Natural killer cell (primary cell): Measurements from ENCODE around the gene TENM4. TPM values are rescaled to one million over a fixed set of nuclear protein-coding genes. Genes with fewer than 3 reads are reported as not detected.

Experiments used
- ATAC-seq, 3 donors: fragments of 150-1000 bp in 2 of 3; fragments of 200-7000 bp in 1 of 3; cut with Tn5 transposase; 1 replicate in 1 of 3; 2 replicates in 2 of 3; pipeline ENCODE4 v1.10.0; 2021; ENCODE audit warnings: mild to moderate bottlenecking in 2 of 3, moderate library complexity in 2 of 3
- DNase-seq, 2 donors: peaks; one replicate each; pipeline versions ENCODE4 v3.0.0 to v3.0.0-alpha.2; 2013 to 2021; ENCODE audit warnings: mixed read lengths in 1 of 2
- H3K27ac ChIP-seq: one replicate; pipeline ENCODE4 v1.5.1; 2013; ENCODE audit warnings: mild to moderate bottlenecking, low read length
- H3K27me3 ChIP-seq: one replicate; pipeline ENCODE4 v1.6.1; 2013; ENCODE audit warnings: low read length; ENCODE audit not compliant: control insufficient read depth, insufficient read depth
- H3K36me3 ChIP-seq: one replicate; pipeline ENCODE4 v1.6.1; 2013; ENCODE audit warnings: low read length; ENCODE audit not compliant: control insufficient read depth, insufficient read depth
- H3K4me1 ChIP-seq: one replicate; pipeline ENCODE4 v1.6.1; 2013; ENCODE audit warnings: low read length; ENCODE audit not compliant: control insufficient read depth, insufficient read depth
- H3K4me3 ChIP-seq: one replicate; pipeline ENCODE4 v1.5.1; 2013; ENCODE audit warnings: low read length
- H3K9me3 ChIP-seq: one replicate; pipeline ENCODE4 v1.6.1; 2013; ENCODE audit warnings: low read length; ENCODE audit not compliant: control insufficient read depth, insufficient read depth
- H3K27ac Mint-ChIP-seq, 2 donors: one replicate each; pipeline ENCODE4 v1.8.0; 2022; ENCODE audit warnings: mild to moderate bottlenecking in 2 of 2, mixed read lengths in 2 of 2, moderate library complexity in 1 of 2
- H3K27me3 Mint-ChIP-seq, 2 donors: one replicate each; pipeline ENCODE4 v1.8.0; 2022; ENCODE audit warnings: low read depth in 2 of 2, mixed read lengths in 2 of 2
- H3K36me3 Mint-ChIP-seq: one replicate; pipeline ENCODE4 v1.8.0; 2022; ENCODE audit warnings: mixed read lengths
- H3K4me1 Mint-ChIP-seq, 2 donors: one replicate each; pipeline ENCODE4 v1.8.0; 2022; ENCODE audit warnings: mixed read lengths in 2 of 2
- H3K4me3 Mint-ChIP-seq: one replicate; pipeline ENCODE4 v1.8.0; 2022; ENCODE audit warnings: mild to moderate bottlenecking, moderate library complexity, mixed read lengths
- H3K9me3 Mint-ChIP-seq, 2 donors: one replicate each; pipeline ENCODE4 v1.8.0; 2022; ENCODE audit warnings: mixed read lengths in 2 of 2
- CTCF ChIP-seq: fragments of 200-600 bp; IDR thresholded peaks from one replicate; pipeline ENCODE4 v1.8.0; 2022; ENCODE audit warnings: antibody characterized with exemption
- WGBS: methylation state at CpG from one replicate; pipeline ENCODE4 v1.1.7; 2013; ENCODE audit warnings: missing lambda C conversion rate; ENCODE audit not compliant: insufficient coverage; 5-methylcytosine and 5-hydroxymethylcytosine counted together
- intact Hi-C: fragments of 100-400 bp; cut with micrococcal nuclease; formaldehyde crosslinking; loops from one replicate; pipeline ENCODE4 v1.14.2; 2022
- total RNA-seq, 4 donors: library from RNA; stranded (reverse); fragments of 120-200 nt in 1 of 4; gene quantifications; one replicate each; pipeline versions ENCODE4 v1.2.3 to v1.2.4, GENCODE V29; 2013 to 2022

TENM4 gene
- total RNA-seq, 3 donors from 2014 or later (not counting 1 experiment from before 2014, with no cell fraction given), result 0.63 to 0.75 TPM; not detected in 1

DNA sequence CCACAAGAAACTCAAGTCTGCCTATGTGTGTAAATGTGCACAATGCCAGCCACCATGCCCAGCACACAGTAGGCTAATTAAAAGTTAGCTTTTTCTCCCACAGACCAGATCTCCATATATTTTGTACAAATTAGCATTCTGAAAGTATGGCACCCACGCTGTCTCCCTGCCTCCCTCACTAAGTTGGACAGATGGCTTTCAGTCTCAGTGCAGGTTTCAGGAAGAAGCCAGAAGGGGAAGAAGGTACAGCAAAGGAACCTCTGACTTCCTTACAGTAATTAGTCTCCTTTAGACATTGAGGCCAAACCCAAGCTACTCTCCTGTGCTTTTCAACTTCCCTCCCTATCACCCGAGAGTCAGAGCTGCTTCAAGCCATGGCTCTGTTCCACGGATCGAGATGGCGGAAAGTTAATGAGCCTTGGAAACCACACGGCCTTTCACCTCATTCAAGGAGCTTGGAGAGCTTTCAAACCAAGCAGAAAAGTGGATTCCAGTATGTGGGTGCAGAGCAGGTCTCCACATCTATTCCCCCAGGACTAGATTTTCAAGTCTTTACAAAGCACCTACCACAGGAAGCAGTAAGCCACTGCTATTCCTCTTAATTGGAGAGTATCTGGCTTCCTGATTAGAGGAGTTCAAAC lies 645.1 kb downstream of the TENM4 start:
- Histone ChIP-seq H3K9me3 (no peaks in the 10 kb centered on the region), H3K36me3 (no peaks in the 10 kb centered on the region), H3K27me3 (no peaks in the 10 kb centered on the region), H3K4me1 (no peaks in the 10 kb centered on the region), H3K27ac (no peak overlapping the region), H3K4me3 (no peak overlapping the region)
- 70% methylated on average over 6 of the region's 6 CpGs for WGBS
- Mint-ChIP-seq H3K27me3 (peaks cover 0 to 5% of the 10 kb centered on the region in 2 donors), H3K4me1 (no peaks in the 10 kb centered on the region), H3K9me3 (no peaks in the 10 kb centered on the region), H3K27ac (no peak overlapping the region), H3K4me3 (no peak overlapping the region), H3K36me3 (no peaks in the 10 kb centered on the region)
- intact Hi-C loops, result no loop called here
- DNase-seq (no peak), ATAC-seq (no peak)
- TF ChIP-seq CTCF, result no peak

GRCh38 chr11:78791964-78792363 lies 648.9 kb downstream of the TENM4 start:
- no peak for DNase-seq
- Histone ChIP-seq H3K4me3 (no peak overlapping the region), H3K27me3 (no peaks in the 10 kb centered on the region), H3K9me3 (no peaks in the 10 kb centered on the region), H3K4me1 (no peaks in the 10 kb centered on the region), H3K36me3 (no peaks in the 10 kb centered on the region), H3K27ac (no peak overlapping the region)
- intact Hi-C loops, result no loop called here
- Mint-ChIP-seq H3K27ac (no peak overlapping the region), H3K9me3 (no peaks in the 10 kb centered on the region), H3K4me1 (no peaks in the 10 kb centered on the region), H3K27me3 (peaks cover 0 to 5% of the 10 kb centered on the region in 2 donors), H3K36me3 (no peaks in the 10 kb centered on the region), H3K4me3 (no peak overlapping the region)
- no peak for TF ChIP-seq CTCF
- no peak for ATAC-seq

- no peaks in the 10 kb centered on the region for H3K4me1 Mint-ChIP-seq
- H3K27ac ChIP-seq, result no peak overlapping the region
- H3K27me3 ChIP-seq, result no peaks in the 10 kb centered on the region
- no peak overlapping the region for H3K4me3 Mint-ChIP-seq
- no peak overlapping the region for H3K27ac Mint-ChIP-seq
- no peaks in the 10 kb centered on the region for H3K9me3 Mint-ChIP-seq
- no peaks in the 10 kb centered on the region for H3K9me3 ChIP-seq
- no peak for TF ChIP-seq CTCF
- no peak for DNase-seq
- no peaks in the 10 kb centered on the region for H3K36me3 ChIP-seq
- no peaks in the 10 kb centered on the region for H3K36me3 Mint-ChIP-seq
- no peaks in the 10 kb centered on the region for H3K4me1 ChIP-seq
- H3K27me3 Mint-ChIP-seq, result no peaks in the 10 kb centered on the region
- intact Hi-C loops, result no loop called here
- ATAC-seq, result no peak
- 63% methylated on average over 1 of the region's 1 CpG for WGBS
- H3K4me3 ChIP-seq, result no peak overlapping the region
Observed at GRCh38 chr11:78791254-78791653, 649.6 kb downstream of the TENM4 start.

DNA sequence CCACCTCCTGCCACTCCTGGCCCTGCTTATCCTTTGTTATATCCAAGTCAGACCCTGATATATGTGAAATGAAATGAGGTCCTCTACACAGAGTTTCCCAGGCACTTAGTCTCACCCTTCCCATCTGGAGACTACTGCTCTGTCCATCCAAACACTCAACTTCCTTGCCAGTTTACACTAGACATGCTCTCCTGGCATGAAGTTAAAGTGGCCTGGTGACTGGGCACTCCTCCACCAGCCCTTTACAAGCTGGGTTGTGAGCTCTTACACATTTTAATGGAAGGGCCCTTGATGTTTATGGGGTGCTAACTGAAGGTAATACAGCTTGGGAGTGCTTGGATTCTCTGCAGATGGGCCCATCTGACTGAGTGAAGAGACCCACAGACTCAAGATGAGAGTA lies 650.0 kb downstream of the TENM4 start:
- H3K27me3 ChIP-seq, result no peaks in the 10 kb centered on the region
- no peak overlapping the region for H3K27ac ChIP-seq
- no peaks in the 10 kb centered on the region for H3K4me1 ChIP-seq
- H3K36me3 ChIP-seq, result no peaks in the 10 kb centered on the region
- no peaks in the 10 kb centered on the region for H3K9me3 Mint-ChIP-seq
- ATAC-seq (no peak), DNase-seq (no peak)
- H3K36me3 Mint-ChIP-seq, result no peaks in the 10 kb centered on the region
- H3K4me3 ChIP-seq, result no peak overlapping the region
- no peak overlapping the region for H3K27ac Mint-ChIP-seq
- intact Hi-C loops, result no loop called here
- no peaks in the 10 kb centered on the region for H3K27me3 Mint-ChIP-seq
- TF ChIP-seq CTCF, result no peak
- H3K4me1 Mint-ChIP-seq, result no peaks in the 10 kb centered on the region
- no peak overlapping the region for H3K4me3 Mint-ChIP-seq
- H3K9me3 ChIP-seq, result no peaks in the 10 kb centered on the region
